ENCODE measurements around the gene CYP11A1. TPM values are rescaled to one million over a fixed set of nuclear protein-coding genes. Genes with fewer than 3 reads are reported as not detected.

The CYP11A1 gene
- total and polyA plus RNA-seq, 2 donors (not counting 1 experiment from before 2014, with no cell fraction given), result not detected

DNA sequence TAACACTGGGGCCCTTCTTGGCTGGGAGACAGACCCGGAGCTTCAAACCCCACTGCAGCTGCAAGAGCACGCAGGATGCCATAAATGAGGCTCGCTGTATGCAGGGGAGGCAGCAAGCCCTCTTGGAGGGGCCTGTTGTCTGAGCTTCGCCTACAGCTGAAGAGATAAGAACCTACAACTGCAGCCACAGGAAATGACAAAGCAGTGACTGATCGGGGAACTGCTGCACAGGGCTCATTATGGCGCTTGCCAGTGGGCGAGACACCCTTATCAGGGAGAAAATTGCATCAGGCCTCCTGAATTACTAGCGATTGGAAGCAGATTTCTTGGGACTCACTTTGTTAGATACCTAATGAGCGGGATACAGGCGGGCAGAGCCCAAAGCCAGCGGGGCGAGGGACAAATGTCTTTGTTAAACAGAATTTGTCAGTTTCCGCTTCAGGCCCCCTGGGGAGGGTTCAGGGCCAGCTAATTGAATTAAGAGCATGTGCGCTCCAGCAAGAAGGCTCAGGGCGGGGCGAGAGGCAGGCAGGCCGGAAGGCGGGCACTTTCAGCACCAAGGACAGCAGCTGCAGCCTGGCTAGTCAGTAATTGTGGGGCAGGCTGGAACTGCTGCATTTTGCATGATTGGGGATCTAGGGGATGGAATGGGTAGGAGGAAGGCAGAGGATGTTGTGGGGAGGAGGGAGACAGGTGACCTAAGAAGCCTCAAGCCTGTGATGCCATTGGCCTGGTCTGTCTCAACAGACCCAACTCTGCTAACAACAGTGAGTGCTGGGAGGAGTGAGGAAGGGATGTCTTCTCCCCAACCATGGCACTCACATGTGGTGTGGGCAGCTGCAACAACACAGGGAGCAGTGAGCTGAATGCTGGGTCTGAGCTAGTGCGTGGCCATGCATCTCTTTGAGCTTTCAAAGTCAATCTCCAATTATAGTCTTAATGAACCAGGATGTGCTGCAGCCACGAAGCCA, 76.1 kb downstream of the CYP11A1 start:
- Mint-ChIP-seq H3K27ac (no peak overlapping the region), H3K27me3 (peaks cover 51% of the 10 kb centered on the region), H3K9me3 (ENCODE audit: insufficient read depth) (no peaks in the 10 kb centered on the region), H3K4me3 (no peak overlapping the region), H3K4me1 (no peaks in the 10 kb centered on the region)
- H2AFZ ChIP-seq (ENCODE audit: insufficient read depth, low read depth, low read length, poor library complexity, severe bottlenecking), result no peak overlapping the region
- no peak overlapping the region for H3K4me2 ChIP-seq (replicated peaks; ENCODE audit: low read depth, low read length, poor library complexity, severe bottlenecking)
- H3K9ac ChIP-seq (ENCODE audit: low read length), result no peak overlapping the region
- no peaks in the 10 kb centered on the region for H3K79me2 ChIP-seq (ENCODE audit: control insufficient read depth, insufficient read depth, low read length)
- H3K4me1 ChIP-seq (ENCODE audit: control insufficient read depth in 2 of 2, insufficient read depth in 2 of 2, low read length in 2 of 2), result no peaks in the 10 kb centered on the region
- intact Hi-C loops (cut with micrococcal nuclease), result no loop called here
- WGBS (ENCODE audit: insufficient coverage), result 13% methylated on average over 20 of the region's 20 CpGs
- TF ChIP-seq EZH2 (IDR thresholded peaks at IDR 0.05; ENCODE audit: borderline replicate concordance, insufficient read depth, low read depth, low read length, poor library complexity, severe bottlenecking), result no peak
- TF ChIP-seq, protein P1, sequence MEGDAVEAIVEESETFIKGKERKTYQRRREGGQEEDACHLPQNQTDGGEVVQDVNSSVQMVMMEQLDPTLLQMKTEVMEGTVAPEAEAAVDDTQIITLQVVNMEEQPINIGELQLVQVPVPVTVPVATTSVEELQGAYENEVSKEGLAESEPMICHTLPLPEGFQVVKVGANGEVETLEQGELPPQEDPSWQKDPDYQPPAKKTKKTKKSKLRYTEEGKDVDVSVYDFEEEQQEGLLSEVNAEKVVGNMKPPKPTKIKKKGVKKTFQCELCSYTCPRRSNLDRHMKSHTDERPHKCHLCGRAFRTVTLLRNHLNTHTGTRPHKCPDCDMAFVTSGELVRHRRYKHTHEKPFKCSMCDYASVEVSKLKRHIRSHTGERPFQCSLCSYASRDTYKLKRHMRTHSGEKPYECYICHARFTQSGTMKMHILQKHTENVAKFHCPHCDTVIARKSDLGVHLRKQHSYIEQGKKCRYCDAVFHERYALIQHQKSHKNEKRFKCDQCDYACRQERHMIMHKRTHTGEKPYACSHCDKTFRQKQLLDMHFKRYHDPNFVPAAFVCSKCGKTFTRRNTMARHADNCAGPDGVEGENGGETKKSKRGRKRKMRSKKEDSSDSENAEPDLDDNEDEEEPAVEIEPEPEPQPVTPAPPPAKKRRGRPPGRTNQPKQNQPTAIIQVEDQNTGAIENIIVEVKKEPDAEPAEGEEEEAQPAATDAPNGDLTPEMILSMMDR (IDR thresholded peaks at IDR 0.05), result no peak
- peaks cover 0 to 12% (median 0%) of the 10 kb centered on the region in 3 donors for H3K9me3 ChIP-seq (ENCODE audit: control extremely low read depth in 1 of 3, control insufficient read depth in 2 of 3, insufficient read depth in 1 of 3, low read length in 2 of 3)
- no peak overlapping the region for H3K4me3 ChIP-seq (ENCODE audit: control extremely low read depth in 1 of 5, extremely low read depth in 1 of 5, insufficient read depth in 1 of 5, low read depth in 2 of 5, low read length in 4 of 5)
- H4K20me1 ChIP-seq (ENCODE audit: control insufficient read depth, insufficient read depth, low read length, poor library complexity, severe bottlenecking), result no peaks in the 10 kb centered on the region
- peak; percentile 43 for ATAC-seq (ENCODE audit: low read depth)
- H3K36me3 ChIP-seq (replicated peaks in 1 of 2; ENCODE audit: control extremely low read depth in 1 of 2, control insufficient read depth in 1 of 2, extremely low read depth in 1 of 2, insufficient read depth in 2 of 2, low read length in 1 of 2), result no peaks in the 10 kb centered on the region
- POLR2A ChIA-PET, result no interaction called here
- no peak overlapping the region for H3K27ac ChIP-seq (ENCODE audit: low read length in 2 of 2)
- CTCF ChIA-PET, result no interaction called here
- peaks cover 0 to 33% (median 7%) of the 10 kb centered on the region in 4 experiments for H3K27me3 ChIP-seq (replicated peaks in 1 of 4; ENCODE audit: control extremely low read depth in 1 of 4, control insufficient read depth in 3 of 4, insufficient read depth in 4 of 4, low read length in 3 of 4)
- DNase-seq, result peak; percentile 51

DNA sequence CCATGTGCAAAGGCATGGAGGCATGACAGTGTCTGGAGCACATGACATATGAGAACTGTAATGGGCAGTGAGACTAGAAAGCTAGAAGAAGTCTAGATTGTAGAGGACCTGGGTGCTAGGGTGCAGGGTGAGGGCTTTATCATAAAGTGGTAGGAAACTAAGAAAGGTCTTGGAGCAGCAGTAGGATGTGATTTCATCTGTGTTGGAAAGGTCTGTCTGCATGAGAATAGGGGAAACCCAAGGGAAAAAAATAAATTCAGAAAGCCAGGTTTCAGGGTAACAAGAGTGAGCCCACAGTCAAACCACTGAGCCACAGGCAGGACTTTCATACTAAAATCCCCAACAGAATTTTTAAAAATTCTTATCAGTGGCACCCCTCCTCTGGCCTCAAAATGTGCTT, 76.8 kb downstream of the CYP11A1 start:
- Histone ChIP-seq H3K4me2 (replicated peaks; ENCODE audit: low read depth, low read length, poor library complexity, severe bottlenecking) (no peak overlapping the region), H3K4me1 (ENCODE audit: control insufficient read depth in 2 of 2, insufficient read depth in 2 of 2, low read length in 2 of 2) (no peaks in the 10 kb centered on the region), H3K9me3 (ENCODE audit: control extremely low read depth in 1 of 3, control insufficient read depth in 2 of 3, insufficient read depth in 1 of 3, low read length in 2 of 3) (peaks cover 0 to 12% (median 0%) of the 10 kb centered on the region in 3 donors), H3K4me3 (ENCODE audit: control extremely low read depth in 1 of 5, extremely low read depth in 1 of 5, insufficient read depth in 1 of 5, low read depth in 2 of 5, low read length in 4 of 5) (no peak overlapping the region), H3K9ac (ENCODE audit: low read length) (no peak overlapping the region), H2AFZ (ENCODE audit: insufficient read depth, low read depth, low read length, poor library complexity, severe bottlenecking) (no peak overlapping the region), H3K27ac (ENCODE audit: low read length in 2 of 2) (no peak overlapping the region), H3K27me3 (replicated peaks in 1 of 4; ENCODE audit: control extremely low read depth in 1 of 4, control insufficient read depth in 3 of 4, insufficient read depth in 4 of 4, low read length in 3 of 4) (peaks cover 0 to 33% (median 7%) of the 10 kb centered on the region in 4 experiments), H3K36me3 (replicated peaks in 1 of 2; ENCODE audit: control extremely low read depth in 1 of 2, control insufficient read depth in 1 of 2, extremely low read depth in 1 of 2, insufficient read depth in 2 of 2, low read length in 1 of 2) (no peaks in the 10 kb centered on the region), H3K79me2 (ENCODE audit: control insufficient read depth, insufficient read depth, low read length) (no peaks in the 10 kb centered on the region), H4K20me1 (ENCODE audit: control insufficient read depth, insufficient read depth, low read length, poor library complexity, severe bottlenecking) (no peaks in the 10 kb centered on the region)
- Mint-ChIP-seq H3K27ac (no peak overlapping the region), H3K4me1 (no peaks in the 10 kb centered on the region), H3K4me3 (no peak overlapping the region), H3K27me3 (peaks cover 51% of the 10 kb centered on the region), H3K9me3 (ENCODE audit: insufficient read depth) (no peaks in the 10 kb centered on the region)
- intact Hi-C loops (cut with micrococcal nuclease), result no loop called here
- CTCF ChIA-PET, result no interaction called here
- POLR2A ChIA-PET, result no interaction called here
- DNase-seq (no peak), ATAC-seq (ENCODE audit: low read depth) (no peak)
- TF ChIP-seq EZH2 (IDR thresholded peaks at IDR 0.05; ENCODE audit: borderline replicate concordance, insufficient read depth, low read depth, low read length, poor library complexity, severe bottlenecking), result no peak
- TF ChIP-seq, protein P1 (IDR thresholded peaks at IDR 0.05), result no peak

Data from B cell (primary cell).